HG02973 (cell line): ENCODE results near the gene THYN1.

Source experiments
- ATAC-seq: cut with Tn5 transposase; IDR thresholded peaks from one replicate; pipeline ENCODE4 v1.9.1; 2021; ENCODE audit warnings: moderate library complexity; ENCODE audit not compliant: unreplicated experiment

THYN1 gene

DNA sequence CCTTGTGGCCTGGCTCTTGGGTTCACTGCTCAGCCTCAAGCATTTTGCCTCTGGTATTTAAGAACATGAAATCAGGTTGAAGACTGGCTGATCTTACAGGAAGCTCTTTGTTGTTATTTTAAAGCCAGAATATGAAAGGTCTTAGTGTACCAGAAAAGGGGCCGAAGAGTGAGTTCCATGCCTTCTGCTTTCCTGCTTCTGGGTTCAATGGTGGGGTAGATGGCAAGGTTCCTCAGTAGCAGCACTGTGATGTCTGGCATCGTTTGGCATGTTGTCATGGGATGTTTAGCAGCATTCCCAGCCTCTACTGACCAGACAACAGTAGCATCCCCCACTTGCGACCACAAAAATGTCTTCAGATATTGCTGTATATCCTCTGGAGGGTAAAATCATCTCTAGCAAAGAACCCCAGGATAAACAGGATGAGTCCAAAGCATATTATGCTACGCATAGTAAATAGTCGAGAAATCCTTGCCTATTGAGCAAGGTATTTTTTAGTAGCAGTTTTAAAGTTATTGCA, 26.3 kb downstream of the THYN1 start:
- no peak for ATAC-seq

DNA sequence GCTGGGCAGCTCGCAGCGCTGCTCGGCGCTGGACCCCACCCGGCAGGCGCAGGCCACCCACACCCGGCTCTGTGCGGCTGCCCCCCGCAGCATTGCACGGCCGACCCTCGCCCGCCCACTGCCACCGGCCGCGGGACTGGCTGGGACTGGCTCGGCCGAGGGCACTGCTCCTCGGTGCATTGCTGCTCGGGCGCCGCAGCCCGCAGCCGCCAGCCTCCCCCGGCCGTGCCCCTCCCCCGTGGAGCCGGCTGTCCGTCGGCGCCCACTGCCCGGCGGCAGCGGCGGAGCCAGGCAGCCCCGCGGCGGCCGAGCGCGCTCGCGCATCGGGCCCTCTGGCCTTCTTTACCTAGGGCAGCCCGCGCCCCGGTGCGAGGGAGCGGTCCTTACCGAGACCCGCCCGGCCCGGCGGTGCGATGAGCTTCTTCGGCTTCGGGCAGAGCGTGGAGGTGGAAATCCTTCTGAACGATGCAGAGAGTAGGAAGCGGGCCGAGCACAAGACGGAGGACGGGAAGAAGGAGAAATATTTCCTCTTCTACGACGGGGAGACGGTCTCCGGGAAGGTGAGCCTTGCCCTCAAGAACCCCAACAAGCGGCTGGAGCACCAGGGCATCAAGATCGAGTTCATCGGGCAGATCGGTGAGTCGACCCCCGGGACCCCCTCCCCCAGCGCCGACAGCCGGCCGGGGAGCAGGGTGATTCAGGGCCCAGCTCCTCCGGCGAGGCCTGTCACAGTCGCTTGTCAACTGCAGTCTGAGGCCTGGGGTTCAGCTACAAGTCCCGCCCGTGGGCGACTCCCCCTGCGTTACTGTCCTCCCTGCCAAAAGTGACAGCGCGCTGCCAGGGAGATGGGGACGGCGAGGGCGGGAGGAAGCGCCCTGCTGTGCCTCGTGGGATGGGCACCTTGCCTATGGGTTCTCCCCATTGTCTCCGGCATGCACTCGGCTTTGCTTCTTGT, 28.2 kb downstream of the THYN1 start:
- ATAC-seq = peak; percentile 13

DNA sequence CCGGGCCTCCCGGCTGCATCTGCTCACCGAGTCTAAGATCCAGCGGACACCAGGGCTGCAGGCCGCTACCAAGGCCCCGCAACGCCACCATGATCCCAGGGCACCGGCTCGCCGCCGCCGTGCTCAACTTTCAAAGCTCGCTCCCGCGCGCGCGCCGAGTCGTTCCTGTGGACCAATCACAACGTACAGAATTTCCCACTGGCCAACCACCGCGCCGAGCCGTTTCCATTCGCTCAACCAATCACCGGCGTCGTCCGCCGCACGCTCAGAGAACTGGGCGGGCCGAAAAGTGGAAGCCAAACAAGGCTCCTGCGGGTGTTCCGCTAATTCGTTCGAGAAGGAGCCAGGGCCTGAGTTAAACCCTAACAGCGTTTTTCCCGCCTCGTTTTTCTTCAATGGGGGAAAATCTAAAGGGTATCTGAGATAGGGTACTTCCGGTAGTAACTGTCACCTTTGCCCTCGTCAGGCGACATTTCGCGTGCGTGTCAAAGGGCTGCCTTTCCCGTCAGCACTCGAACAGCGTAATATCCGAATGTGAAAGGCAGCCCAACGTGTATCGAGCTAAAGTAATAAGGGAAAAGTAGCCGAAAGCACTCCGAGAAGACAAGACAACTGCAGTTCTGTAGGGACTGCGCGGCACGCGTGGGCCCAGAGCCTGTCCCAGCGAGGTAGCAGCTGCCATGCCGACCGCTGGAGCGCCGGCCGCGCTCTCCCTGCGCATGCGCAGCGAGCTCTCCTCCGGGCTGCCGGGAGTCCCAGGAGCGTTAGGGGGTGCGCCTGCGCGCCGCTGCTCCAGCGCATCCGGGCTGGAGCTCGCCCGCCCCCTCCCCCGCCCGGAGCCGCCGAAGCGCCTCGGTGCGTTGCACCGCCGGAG, 29.1 kb downstream of the THYN1 start, which contains the start of the genes NCAPD3 and VPS26B:
NCAPD3 (minus strand) TSS at position 132 of the 874 bp plus-strand sequence; CDS start at position 91, 41 bp downstream.
VPS26B (plus strand) TSS at position 836 of the 874 bp plus-strand sequence. CDS start 452 bp downstream, outside the sequence.
- peak; percentile 71 for ATAC-seq

DNA sequence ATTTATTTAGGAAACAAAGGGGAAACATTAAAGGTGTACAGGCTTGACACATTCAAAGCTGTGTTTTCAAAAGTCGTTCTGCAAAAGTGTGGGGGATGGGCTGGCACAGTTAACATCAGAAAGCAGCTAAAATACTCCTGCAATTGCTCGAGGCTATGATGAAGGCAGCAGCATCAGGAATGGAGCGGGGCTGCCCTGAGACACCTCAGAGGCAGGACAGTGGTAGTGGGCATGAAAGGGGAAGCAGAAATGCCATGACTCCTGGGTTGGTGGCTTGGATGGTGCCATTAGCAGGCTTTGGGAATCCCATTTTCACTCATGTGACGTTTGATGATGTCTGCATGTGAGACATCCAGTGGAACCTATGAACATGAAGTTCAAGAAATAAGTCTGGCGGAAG, 30.0 kb downstream of the THYN1 start:
- no peak for ATAC-seq

DNA sequence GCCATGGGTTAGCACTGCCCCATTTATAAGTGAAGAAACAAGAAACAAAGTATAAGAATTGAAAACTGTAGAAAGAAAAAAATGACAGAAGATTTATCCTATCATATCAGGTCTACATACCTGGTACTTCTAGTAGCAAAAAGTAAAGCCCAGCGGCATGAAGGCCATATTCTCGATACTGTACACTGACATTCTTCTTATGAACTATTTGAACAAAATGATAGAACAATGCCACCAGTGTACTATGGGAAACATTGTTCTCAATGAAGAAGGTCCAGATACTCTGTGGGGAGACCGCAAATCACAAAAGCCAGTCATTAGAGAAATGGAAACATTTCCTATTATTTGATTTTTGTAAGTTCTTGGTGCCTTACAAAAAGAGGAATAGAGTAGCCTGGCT, 36.3 kb downstream of the THYN1 start:
- no peak for ATAC-seq

DNA sequence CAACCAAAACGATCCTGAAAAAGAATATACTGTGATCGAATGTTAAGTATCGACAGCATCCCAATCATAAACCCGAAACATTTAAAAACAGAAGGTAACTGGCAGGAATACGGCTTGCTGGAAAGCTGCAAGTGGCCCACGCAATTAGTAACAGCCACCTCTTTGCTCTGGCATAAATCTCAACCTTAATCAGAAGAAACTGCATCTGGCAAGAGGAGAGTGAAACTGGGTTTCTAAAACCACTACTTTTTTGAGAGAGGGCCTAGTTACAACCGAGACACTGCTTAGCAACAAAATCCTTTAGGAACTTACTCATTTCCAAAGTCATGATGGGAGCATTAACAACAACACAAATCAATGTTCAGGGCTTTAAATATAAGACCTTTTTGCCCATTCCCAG, 37.3 kb downstream of the THYN1 start:
- ATAC-seq = no peak

DNA sequence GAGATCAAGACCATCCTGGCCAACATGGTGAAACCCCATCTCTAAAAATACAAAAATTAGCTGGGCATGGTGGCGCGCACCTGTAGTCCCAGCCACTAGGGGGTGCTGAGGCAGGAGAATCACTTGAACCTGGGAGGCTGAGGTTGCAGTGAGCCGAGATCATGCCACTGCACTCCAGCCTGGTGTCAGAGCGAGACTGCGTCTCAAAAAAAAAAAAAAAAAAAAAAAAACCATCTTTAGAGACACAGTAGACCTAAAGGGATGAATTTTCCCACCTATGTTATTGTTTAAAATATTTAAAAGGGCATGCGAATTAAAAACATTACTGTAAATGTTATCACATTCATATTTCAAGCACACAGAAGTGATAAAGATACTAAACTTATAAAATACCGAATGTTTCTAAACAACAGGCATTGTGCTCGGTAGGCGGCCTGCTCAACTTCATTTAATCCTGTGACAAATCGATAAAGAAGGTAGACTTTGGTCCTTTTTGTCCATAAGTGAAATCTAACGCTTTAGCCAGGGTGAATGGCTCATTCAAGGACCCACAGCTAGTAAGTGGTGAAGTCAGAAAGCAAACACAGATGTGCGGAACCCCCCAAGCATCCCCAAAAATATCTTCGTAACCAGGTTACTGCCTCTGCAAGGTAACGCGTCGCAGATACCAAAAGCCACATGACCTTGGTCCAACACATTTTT, 45.5 kb downstream of the THYN1 start:
- ATAC-seq = no peak

DNA sequence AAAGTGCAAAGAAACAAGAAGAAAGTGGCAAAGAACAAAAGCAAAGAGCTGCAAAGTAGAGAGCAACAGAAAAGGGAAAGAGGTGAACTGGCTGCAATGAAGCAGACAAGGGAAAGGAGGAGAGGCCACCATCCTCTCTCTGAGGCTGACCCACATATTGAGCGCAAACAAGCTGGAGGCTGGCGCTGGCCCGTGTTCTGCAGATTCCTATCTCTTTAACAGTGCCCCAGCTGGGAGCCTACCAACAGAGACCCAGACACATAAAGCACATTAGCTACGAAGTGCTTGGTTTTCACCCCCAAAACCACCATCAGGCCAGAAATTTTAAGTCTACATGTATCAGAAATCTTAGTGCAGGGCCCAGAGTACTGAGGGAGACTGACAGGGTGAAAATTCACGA, 47.0 kb downstream of the THYN1 start:
- no peak for ATAC-seq

DNA sequence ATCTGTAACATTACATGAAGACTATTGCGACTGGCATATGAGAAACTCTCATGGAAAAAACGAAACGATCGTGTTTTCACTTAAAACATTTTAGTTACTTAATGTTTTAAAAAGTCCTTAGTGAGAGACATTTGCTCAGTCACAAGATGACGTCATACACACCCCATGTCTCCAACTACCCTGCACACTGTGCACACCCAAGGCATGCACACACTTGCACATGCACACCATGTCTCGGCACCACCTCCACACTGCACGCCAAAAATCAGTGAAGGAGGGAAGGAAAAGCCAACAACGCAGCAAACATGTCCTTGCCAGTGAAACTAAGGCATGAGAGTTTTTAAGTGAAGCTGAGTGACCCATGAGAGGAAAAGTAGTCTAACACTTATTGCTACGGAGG, 47.4 kb downstream of the THYN1 start:
- ATAC-seq = no peak

DNA sequence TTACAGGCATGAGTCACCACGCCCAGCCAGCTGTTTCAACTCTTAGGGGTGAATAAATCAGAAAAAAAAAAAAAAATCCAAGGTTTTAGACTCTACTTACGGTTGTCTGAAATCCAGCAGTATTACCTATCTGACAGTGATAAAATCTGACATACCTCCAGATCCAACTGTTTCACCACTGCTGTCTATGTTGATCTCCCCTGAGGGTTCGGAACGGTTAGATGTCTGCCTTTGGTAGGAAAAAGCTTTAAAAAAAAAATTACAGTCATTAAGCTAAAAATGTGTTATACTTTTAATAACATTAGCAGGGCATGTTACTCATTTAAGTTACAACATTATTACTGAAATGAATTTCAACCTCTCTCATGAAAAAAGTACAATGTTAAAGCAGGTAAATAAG, 50.5 kb downstream of the THYN1 start:
- ATAC-seq = no peak

DNA sequence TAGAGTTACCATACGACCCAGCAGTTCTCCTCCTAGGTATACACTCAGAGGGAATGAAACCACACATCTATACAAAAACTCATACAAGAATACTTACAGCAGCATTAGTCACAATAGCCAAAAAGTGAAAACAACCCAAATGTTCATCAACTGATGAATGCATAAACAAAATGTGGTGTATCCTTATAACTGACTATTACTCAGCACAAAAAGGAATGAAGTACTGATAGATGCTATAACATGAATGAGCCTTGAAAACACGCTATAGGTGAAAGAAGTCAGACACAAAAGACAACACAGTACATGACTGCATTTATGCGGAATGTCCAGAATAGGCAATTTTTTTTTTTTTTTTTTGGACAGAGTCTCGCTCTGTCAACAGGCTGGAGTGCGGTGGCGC, 52.5 kb downstream of the THYN1 start:
- ATAC-seq = no peak

DNA sequence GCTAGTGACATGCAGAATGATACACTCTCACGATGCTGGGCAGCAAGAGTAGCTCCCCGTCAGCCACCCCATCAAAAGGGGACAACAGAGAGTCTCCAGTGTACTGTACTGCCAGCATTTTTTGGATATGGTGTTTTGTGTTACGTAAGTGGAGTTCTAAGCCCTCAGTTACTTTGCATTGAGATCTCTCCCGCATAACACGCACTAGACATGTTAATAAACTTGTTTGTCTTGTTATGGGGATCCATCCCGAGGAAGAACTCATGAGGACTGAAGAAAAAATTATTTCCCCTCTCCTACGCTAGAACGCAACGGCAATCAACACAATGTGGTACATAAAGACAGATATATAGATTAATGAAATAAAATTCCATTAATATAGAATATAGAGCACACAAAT, 53.6 kb downstream of the THYN1 start:
- no peak for ATAC-seq
